GM23338 (cell line): Measurements from ENCODE around the gene TNIP1. TPM values are rescaled to one million over a fixed set of nuclear protein-coding genes. Genes with fewer than 3 reads are reported as not detected.

ENCODE experiments used
- ATAC-seq: fragments of 200-7000 bp; cut with Tn5 transposase; 3 replicates; pipeline ENCODE4 v1.9.1; 2020
- DNase-seq: peaks from one replicate; pipeline ENCODE4 v3.0.0-alpha.2; 2015; ENCODE audit warnings: low spot score
- H2AFZ ChIP-seq: fragments of 200-600 bp; sonication (generic); 2 replicates; pipeline ENCODE4 v1.8.0; 2016; ENCODE audit warnings: antibody characterized with exemption, mild to moderate bottlenecking, moderate library complexity
- H3F3A ChIP-seq: fragments of 200-600 bp; sonication (generic); replicated peaks from 2 replicates; pipeline ENCODE4 v1.8.0; 2017; ENCODE audit warnings: antibody characterized with exemption, mixed run types, low read depth
- H3K27ac ChIP-seq: fragments of 200-600 bp; sonication (generic); 2 replicates; pipeline ENCODE4 v1.6.1; 2016; ENCODE audit warnings: low read depth
- H3K27me3 ChIP-seq: fragments of 200-600 bp; sonication (generic); 2 replicates; pipeline ENCODE4 v1.8.0; 2016; ENCODE audit warnings: mild to moderate bottlenecking, mixed run types, moderate library complexity; ENCODE audit not compliant: insufficient read depth
- H3K36me3 ChIP-seq: fragments of 200-600 bp; sonication (generic); 2 replicates; pipeline ENCODE4 v1.8.0; 2016; ENCODE audit warnings: mild to moderate bottlenecking; ENCODE audit not compliant: insufficient read depth
- H3K4me1 ChIP-seq: fragments of 200-600 bp; sonication (generic); 2 replicates; pipeline ENCODE4 v1.8.0; 2016; ENCODE audit warnings: mild to moderate bottlenecking, moderate library complexity; ENCODE audit not compliant: insufficient read depth
- H3K4me2 ChIP-seq: fragments of 200-600 bp; sonication (generic); 2 replicates; pipeline ENCODE4 v1.7.1; 2017; ENCODE audit warnings: mixed run types
- H3K4me3 ChIP-seq: fragments of 200-600 bp; sonication (generic); 2 replicates; pipeline ENCODE4 v1.6.1; 2016; ENCODE audit warnings: mixed run types
- H3K79me2 ChIP-seq: fragments of 200-600 bp; sonication (generic); replicated peaks from 2 replicates; pipeline ENCODE4 v1.8.0; 2017; ENCODE audit warnings: mild to moderate bottlenecking; ENCODE audit not compliant: insufficient read depth
- H3K9me2 ChIP-seq: fragments of 200-600 bp; sonication (generic); 2 replicates; pipeline ENCODE4 v1.8.0; 2017; ENCODE audit not compliant: insufficient read depth
- H4K20me1 ChIP-seq: fragments of 200-600 bp; sonication (generic); replicated peaks from 2 replicates; pipeline ENCODE4 v1.8.0; 2017; ENCODE audit warnings: mild to moderate bottlenecking; ENCODE audit not compliant: insufficient read depth
- H3K27ac Mint-ChIP-seq: 2 replicates; pipeline ENCODE4 v1.8.0; 2020; ENCODE audit warnings: inconsistent platforms, mild to moderate bottlenecking, moderate library complexity, mixed read lengths
- H3K27me3 Mint-ChIP-seq: 3 replicates; pipeline ENCODE4 v1.8.0; 2022; ENCODE audit warnings: low read depth, mild to moderate bottlenecking, moderate library complexity, mixed read lengths, inconsistent platforms; ENCODE audit not compliant: insufficient read depth, poor library complexity
- H3K36me3 Mint-ChIP-seq: 3 replicates; pipeline ENCODE4 v1.8.0; 2021; ENCODE audit warnings: low read depth, mild to moderate bottlenecking, inconsistent platforms, moderate library complexity, mixed read lengths
- H3K4me1 Mint-ChIP-seq: 3 replicates; pipeline ENCODE4 v1.8.0; 2020; ENCODE audit warnings: mild to moderate bottlenecking, inconsistent platforms, mixed read lengths
- H3K4me3 Mint-ChIP-seq: 3 replicates; pipeline ENCODE4 v1.8.0; 2021; ENCODE audit warnings: moderate library complexity, mild to moderate bottlenecking, inconsistent platforms, mixed read lengths
- H3K9me3 Mint-ChIP-seq: 3 replicates; pipeline ENCODE4 v1.8.0; 2020; ENCODE audit warnings: moderate library complexity, mild to moderate bottlenecking, inconsistent platforms, mixed read lengths
- EZH2phosphoT487 ChIP-seq: fragments of 200-600 bp; sonication (generic); IDR thresholded peaks from one replicate; pipeline ENCODE4 v1.8.1; 2018; ENCODE audit warnings: antibody characterized with exemption; ENCODE audit not compliant: unreplicated experiment
- NANOG ChIP-seq: IDR thresholded peaks from 2 replicates; pipeline ENCODE4 v1.6.1; 2016; ENCODE audit warnings: antibody characterized with exemption, borderline replicate concordance
- POLR2AphosphoS5 ChIP-seq: IDR thresholded peaks from 2 replicates; pipeline ENCODE4 v1.6.1; 2016; ENCODE audit warnings: antibody characterized with exemption, low read depth
- STAT1 ChIP-seq: IDR thresholded peaks from one replicate; pipeline ENCODE4 v1.6.1; 2016; ENCODE audit warnings: antibody characterized with exemption; ENCODE audit not compliant: unreplicated experiment
- ZNF114 ChIP-seq: fragments of 250-450 bp; sonication (Bioruptor Pico); IDR thresholded peaks from 2 replicates; pipeline ENCODE4 v1.5.0; 2020; ENCODE audit warnings: mild to moderate bottlenecking, moderate library complexity
- ZNF331 ChIP-seq: fragments of 250-450 bp; sonication (Bioruptor Pico); IDR thresholded peaks from 2 replicates; pipeline ENCODE4 v1.5.0; 2020; ENCODE audit warnings: low read depth, mild to moderate bottlenecking, moderate library complexity
- ZNF462 ChIP-seq: fragments of 250-450 bp; sonication (Bioruptor Pico); IDR thresholded peaks from 2 replicates; pipeline ENCODE4 v1.5.0; 2020; ENCODE audit warnings: mild to moderate bottlenecking, moderate library complexity
- polyA plus RNA-seq: library from polyadenylated mRNA; unstranded; fragments of >200 nt; fragmentation: Nextera tagmentation; extraction: Ambion mirVana; gene quantifications from 2 replicates; pipeline ENCODE4 v1.2.1, GENCODE V29; 2016
- total RNA-seq: library from RNA; depleted of rRNA; stranded (reverse); fragments of >200 nt; shearing (Covaris generic); gene quantifications from 2 replicates; pipeline ENCODE4 v1.2.3, GENCODE V29; 2014

Gene TNIP1
- total and polyA plus RNA-seq, 2 experiments from 2014 or later = 10.3 to 29.6 TPM

DNA sequence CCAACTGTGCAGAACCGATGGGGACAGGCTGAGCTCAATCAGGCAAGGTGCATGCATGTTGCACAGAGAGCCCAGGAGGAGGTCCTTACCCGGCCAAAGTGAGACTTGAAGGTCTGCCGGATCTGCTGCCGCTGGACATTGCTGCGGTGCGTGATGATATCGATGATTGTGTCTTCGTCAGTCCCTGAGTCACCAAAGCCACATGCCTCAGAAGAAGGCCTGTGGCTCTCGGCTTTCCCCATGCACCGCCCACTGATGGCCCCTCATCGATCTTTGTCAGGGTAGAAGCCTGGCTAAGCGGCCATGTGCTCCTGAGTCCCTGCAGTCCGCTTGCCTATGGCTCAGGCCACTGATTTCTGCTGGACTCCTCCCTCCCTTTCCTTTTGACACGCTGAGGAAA, 42.0 kb upstream of the TNIP1 start:
- Histone ChIP-seq H3K4me2 (no peak overlapping the region), H3K4me3 (no peak overlapping the region), H3K27me3 (no peaks in the 10 kb centered on the region), H3K36me3 (peaks cover 7% of the 10 kb centered on the region), H3K4me1 (no peaks in the 10 kb centered on the region), H2AFZ (no peak overlapping the region), H3K79me2 (no peaks in the 10 kb centered on the region), H3K27ac (no peak overlapping the region), H3F3A (no peaks in the 10 kb centered on the region), H3K9me2 (no peaks in the 10 kb centered on the region), H4K20me1 (peaks cover 6% of the 10 kb centered on the region)
- Mint-ChIP-seq H3K36me3 (peaks cover 26% of the 10 kb centered on the region), H3K27me3 (peaks cover 14% of the 10 kb centered on the region), H3K27ac (no peak overlapping the region), H3K9me3 (no peaks in the 10 kb centered on the region), H3K4me3 (no peak overlapping the region), H3K4me1 (peaks cover 12% of the 10 kb centered on the region)
- no peak for DNase-seq
- TF ChIP-seq ZNF331 (CRISPR knock-in tag) (no peak), ZNF462 (CRISPR knock-in tag) (no peak), EZH2phosphoT487 (no peak), POLR2AphosphoS5 (no peak), ZNF114 (no peak), STAT1 (no peak)
- no peak for ATAC-seq

GRCh38 chr5:151121665-151122064, 40.8 kb upstream of the TNIP1 start:
- H3K36me3 ChIP-seq = peaks cover 7% of the 10 kb centered on the region
- no peak overlapping the region for H3K4me3 Mint-ChIP-seq
- TF ChIP-seq NANOG = no peak
- no peak for TF ChIP-seq ZNF462 (CRISPR knock-in tag)
- no peak for TF ChIP-seq STAT1

More at GRCh38 chr5:151121665-151122064, 40.8 kb upstream of the TNIP1 start:
- no peaks in the 10 kb centered on the region for H3K9me3 Mint-ChIP-seq
- Histone ChIP-seq H3K4me3 (no peak overlapping the region), H3K9me2 (no peaks in the 10 kb centered on the region), H2AFZ (no peak overlapping the region), H3K4me2 (no peak overlapping the region), H3K4me1 (no peaks in the 10 kb centered on the region), H3F3A (no peaks in the 10 kb centered on the region), H4K20me1 (peaks cover 6% of the 10 kb centered on the region), H3K27ac (no peak overlapping the region), H3K27me3 (no peaks in the 10 kb centered on the region), H3K79me2 (no peaks in the 10 kb centered on the region)
- peaks cover 14% of the 10 kb centered on the region for H3K27me3 Mint-ChIP-seq
- no peak for ATAC-seq
- H3K4me1 Mint-ChIP-seq = peaks cover 13% of the 10 kb centered on the region
- no peak for DNase-seq
- H3K27ac Mint-ChIP-seq = no peak overlapping the region
- H3K36me3 Mint-ChIP-seq = peaks cover 26% of the 10 kb centered on the region
